HEK293 (cell line): Measurements from ENCODE around the gene DRC3.

Experiments
- CTCF ChIA-PET: fragments of 350-600 bp; formaldehyde crosslinking; extraction: SDS; loops from one replicate; lab custom pipeline; 2021; ENCODE audit warnings: antibody characterized with exemption; lab: Yijun Ruan, JAX
- POLR2A ChIA-PET: fragments of 300-600 bp; formaldehyde crosslinking; extraction: SDS; loops from one replicate; lab custom pipeline; 2020; ENCODE audit warnings: antibody characterized with exemption, inconsistent platforms; lab: Yijun Ruan, JAX
- H3K27ac ChIP-seq: fragments of 200-500 bp; sonication (Bioruptor generic); 2 replicates; pipeline ENCODE4 v1.5.1; 2014; ENCODE audit warnings: low read depth, low read length, control low read depth, inconsistent platforms; ENCODE audit errors: extremely low read depth
- H3K36me3 ChIP-seq, 2 experiments: fragments of 200-500 bp in 1 of 2; sonication (Bioruptor generic) in 1 of 2; 1 replicate in 1 of 2; 2 replicates in 1 of 2; pipeline ENCODE4 v1.5.1; 2014 to 2017; ENCODE audit warnings: inconsistent platforms in 2 of 2, low read length in 2 of 2; ENCODE audit not compliant: control insufficient read depth in 2 of 2, insufficient read depth in 1 of 2
- H3K4me1 ChIP-seq: fragments of 200-500 bp; sonication (Bioruptor generic); 2 replicates; pipeline ENCODE4 v1.5.1; 2014; ENCODE audit warnings: mild to moderate bottlenecking, low read length, inconsistent platforms; ENCODE audit not compliant: control insufficient read depth, insufficient read depth
- H3K4me3 ChIP-seq: 2 replicates; pipeline ENCODE4 v1.5.1; 2011; ENCODE audit warnings: low read depth, mild to moderate bottlenecking, control low read depth, low read length, moderate library complexity
- H3K9me3 ChIP-seq: fragments of 200-500 bp; sonication (Bioruptor generic); 2 replicates; pipeline ENCODE4 v1.5.1; 2014; ENCODE audit warnings: low read depth, low read length, inconsistent platforms; ENCODE audit not compliant: control insufficient read depth, insufficient read depth
- FEZF1 ChIP-seq: fragments of 450-650 bp; formaldehyde crosslinking; IDR thresholded peaks from 2 replicates; pipeline ENCODE4 v1.5.1; 2016; ENCODE audit warnings: missing biosample characterization, missing genetic modification characterization
- GLIS1 ChIP-seq: fragments of 450-650 bp; formaldehyde crosslinking; IDR thresholded peaks from 2 replicates; pipeline ENCODE4 v1.5.1; 2016; ENCODE audit warnings: missing biosample characterization, missing genetic modification characterization
- HOXD13 ChIP-seq: sonication (generic); formaldehyde crosslinking; IDR thresholded peaks from 2 replicates; pipeline ENCODE4 v1.8.0; 2022; ENCODE audit warnings: missing genetic modification reagents, borderline replicate concordance
- MEIS1 ChIP-seq: sonication (generic); formaldehyde crosslinking; IDR thresholded peaks from 2 replicates; pipeline ENCODE4 v1.8.1; 2022; ENCODE audit warnings: missing genetic modification reagents, mild to moderate bottlenecking, borderline replicate concordance
- MYNN ChIP-seq: fragments of 450-650 bp; formaldehyde crosslinking; IDR thresholded peaks from 2 replicates; pipeline ENCODE4 v1.5.1; 2016; ENCODE audit warnings: missing biosample characterization, missing genetic modification characterization, borderline replicate concordance
- OSR2 ChIP-seq: fragments of 450-650 bp; formaldehyde crosslinking; IDR thresholded peaks from 2 replicates; pipeline ENCODE4 v1.5.1; 2016; ENCODE audit warnings: missing biosample characterization, missing genetic modification characterization
- TRIM28 ChIP-seq: IDR thresholded peaks from 2 replicates; pipeline ENCODE4 v1.6.1; 2011; ENCODE audit warnings: low read length, control low read depth, borderline replicate concordance
- ZBTB26 ChIP-seq: fragments of 450-650 bp; formaldehyde crosslinking; optimal IDR thresholded peaks from 2 replicates; pipeline ENCODE3; 2016; ENCODE audit warnings: missing biosample characterization, mild to moderate bottlenecking, missing genetic modification characterization
- ZNF146 ChIP-seq: fragments of 450-650 bp; formaldehyde crosslinking; IDR thresholded peaks from 2 replicates; pipeline ENCODE4 v1.5.1; 2016; ENCODE audit warnings: missing biosample characterization, missing genetic modification characterization
- ZNF214 ChIP-seq: fragments of 450-650 bp; formaldehyde crosslinking; IDR thresholded peaks from 2 replicates; pipeline ENCODE4 v1.5.1; 2017; ENCODE audit warnings: missing biosample characterization, mild to moderate bottlenecking, missing genetic modification characterization, borderline replicate concordance
- ZNF266 ChIP-seq: fragments of 450-650 bp; formaldehyde crosslinking; IDR thresholded peaks from 2 replicates; pipeline ENCODE4 v1.5.1; 2016; ENCODE audit warnings: missing biosample characterization, missing genetic modification characterization, low read depth
- ZNF302 ChIP-seq: fragments of 450-650 bp; formaldehyde crosslinking; IDR thresholded peaks from 2 replicates; pipeline ENCODE4 v1.5.1; 2016; ENCODE audit warnings: missing biosample characterization, missing genetic modification characterization, low read depth
- ZNF404 ChIP-seq: fragments of 450-650 bp; formaldehyde crosslinking; IDR thresholded peaks from 2 replicates; pipeline ENCODE4 v1.5.1; 2017; ENCODE audit warnings: missing biosample characterization, missing genetic modification characterization
- ZNF510 ChIP-seq: fragments of 450-650 bp; formaldehyde crosslinking; IDR thresholded peaks from 2 replicates; pipeline ENCODE4 v1.5.1; 2018; ENCODE audit warnings: mild to moderate bottlenecking, missing genetic modification characterization, missing biosample characterization; ENCODE audit not compliant: insufficient replicate concordance
- ZNF600 ChIP-seq: fragments of 450-650 bp; formaldehyde crosslinking; IDR thresholded peaks from 2 replicates; pipeline ENCODE4 v1.5.1; 2016; ENCODE audit warnings: missing biosample characterization, missing genetic modification characterization
- ZNF623 ChIP-seq: fragments of 450-650 bp; formaldehyde crosslinking; IDR thresholded peaks from 2 replicates; pipeline ENCODE4 v1.5.1; 2016; ENCODE audit warnings: missing biosample characterization, missing genetic modification characterization
- ZNF664 ChIP-seq: fragments of 450-650 bp; formaldehyde crosslinking; IDR thresholded peaks from 2 replicates; pipeline ENCODE4 v1.5.1; 2016; ENCODE audit warnings: missing biosample characterization, missing genetic modification characterization
- ZNF791 ChIP-seq: fragments of 450-650 bp; formaldehyde crosslinking; IDR thresholded peaks from 2 replicates; pipeline ENCODE4 v1.5.1; 2016; ENCODE audit warnings: missing biosample characterization, missing genetic modification characterization
- ZNF843 ChIP-seq: fragments of 450-650 bp; formaldehyde crosslinking; IDR thresholded peaks from 2 replicates; pipeline ENCODE4 v1.5.1; 2016; ENCODE audit warnings: missing biosample characterization, missing genetic modification characterization
- ZXDB ChIP-seq: fragments of 450-650 bp; formaldehyde crosslinking; IDR thresholded peaks from 2 replicates; pipeline ENCODE4 v1.5.1; 2016; ENCODE audit warnings: missing biosample characterization, missing genetic modification characterization
- TF ChIP-seq, protein P1 (sequence below): fragments of 450-650 bp; formaldehyde crosslinking; IDR thresholded peaks from 2 replicates; pipeline ENCODE4 v1.5.1; 2016; ENCODE audit warnings: missing biosample characterization, missing genetic modification characterization
- TF ChIP-seq, protein P2 (sequence below): fragments of 450-650 bp; formaldehyde crosslinking; IDR thresholded peaks from 2 replicates; pipeline ENCODE4 v1.5.1; 2017; ENCODE audit warnings: missing biosample characterization, missing genetic modification characterization
- TF ChIP-seq, protein P3 (sequence below): fragments of 450-650 bp; formaldehyde crosslinking; IDR thresholded peaks from 2 replicates; pipeline ENCODE4 v1.5.1; 2017; ENCODE audit warnings: missing biosample characterization, missing genetic modification characterization
- TF ChIP-seq, protein P4 (sequence below): fragments of 450-650 bp; formaldehyde crosslinking; IDR thresholded peaks from 2 replicates; pipeline ENCODE4 v1.5.1; 2016; ENCODE audit warnings: missing biosample characterization, missing genetic modification characterization

DRC3 gene

DNA sequence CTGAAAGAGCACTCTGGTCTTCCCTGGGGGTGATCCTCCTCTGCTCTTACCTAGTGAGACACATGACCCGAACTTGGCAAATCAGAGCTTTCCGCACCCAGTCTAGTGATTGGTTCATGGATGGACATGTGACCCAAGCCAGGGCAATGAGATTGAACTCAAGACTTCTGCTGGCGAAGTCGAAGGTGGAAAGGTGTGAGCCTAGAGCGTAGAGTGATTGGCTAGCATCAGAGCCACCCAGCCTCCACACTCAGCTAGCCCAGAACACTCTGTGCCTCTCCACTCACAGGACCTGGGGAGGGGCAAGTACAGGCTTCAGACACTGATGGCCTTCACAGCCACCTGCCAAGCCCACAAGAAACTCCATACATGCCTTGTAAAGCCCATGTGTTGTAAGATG, 48.7 kb downstream of the DRC3 start (continued):
- no peak for TF ChIP-seq ZNF623 (tag by site-specific recombination)
- no peak for TF ChIP-seq ZNF146 (tag by site-specific recombination)
- no peak for TF ChIP-seq MEIS1
- TF ChIP-seq, protein P1, sequence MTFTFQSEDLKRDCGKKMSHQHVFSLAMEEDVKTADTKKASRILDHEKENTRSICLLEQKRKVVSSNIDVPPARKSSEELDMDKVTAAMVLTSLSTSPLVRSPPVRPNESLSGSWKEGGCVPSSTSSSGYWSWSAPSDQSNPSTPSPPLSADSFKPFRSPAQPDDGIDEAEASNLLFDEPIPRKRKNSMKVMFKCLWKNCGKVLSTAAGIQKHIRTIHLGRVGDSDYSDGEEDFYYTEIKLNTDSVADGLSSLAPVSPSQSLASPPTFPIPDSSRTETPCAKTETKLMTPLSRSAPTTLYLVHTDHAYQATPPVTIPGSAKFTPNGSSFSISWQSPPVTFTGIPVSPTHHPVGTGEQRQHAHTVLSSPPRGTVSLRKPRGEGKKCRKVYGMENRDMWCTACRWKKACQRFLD (tag by site-specific recombination), result no peak
- TF ChIP-seq, protein P2, sequence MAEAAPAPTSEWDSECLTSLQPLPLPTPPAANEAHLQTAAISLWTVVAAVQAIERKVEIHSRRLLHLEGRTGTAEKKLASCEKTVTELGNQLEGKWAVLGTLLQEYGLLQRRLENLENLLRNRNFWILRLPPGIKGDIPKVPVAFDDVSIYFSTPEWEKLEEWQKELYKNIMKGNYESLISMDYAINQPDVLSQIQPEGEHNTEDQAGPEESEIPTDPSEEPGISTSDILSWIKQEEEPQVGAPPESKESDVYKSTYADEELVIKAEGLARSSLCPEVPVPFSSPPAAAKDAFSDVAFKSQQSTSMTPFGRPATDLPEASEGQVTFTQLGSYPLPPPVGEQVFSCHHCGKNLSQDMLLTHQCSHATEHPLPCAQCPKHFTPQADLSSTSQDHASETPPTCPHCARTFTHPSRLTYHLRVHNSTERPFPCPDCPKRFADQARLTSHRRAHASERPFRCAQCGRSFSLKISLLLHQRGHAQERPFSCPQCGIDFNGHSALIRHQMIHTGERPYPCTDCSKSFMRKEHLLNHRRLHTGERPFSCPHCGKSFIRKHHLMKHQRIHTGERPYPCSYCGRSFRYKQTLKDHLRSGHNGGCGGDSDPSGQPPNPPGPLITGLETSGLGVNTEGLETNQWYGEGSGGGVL (tag by site-specific recombination), result no peak
- no peak for TF ChIP-seq ZNF510 (tag by site-specific recombination)
- TF ChIP-seq FEZF1 (tag by site-specific recombination), result no peak
- TF ChIP-seq, all 188 proteins: peak for 0

DNA sequence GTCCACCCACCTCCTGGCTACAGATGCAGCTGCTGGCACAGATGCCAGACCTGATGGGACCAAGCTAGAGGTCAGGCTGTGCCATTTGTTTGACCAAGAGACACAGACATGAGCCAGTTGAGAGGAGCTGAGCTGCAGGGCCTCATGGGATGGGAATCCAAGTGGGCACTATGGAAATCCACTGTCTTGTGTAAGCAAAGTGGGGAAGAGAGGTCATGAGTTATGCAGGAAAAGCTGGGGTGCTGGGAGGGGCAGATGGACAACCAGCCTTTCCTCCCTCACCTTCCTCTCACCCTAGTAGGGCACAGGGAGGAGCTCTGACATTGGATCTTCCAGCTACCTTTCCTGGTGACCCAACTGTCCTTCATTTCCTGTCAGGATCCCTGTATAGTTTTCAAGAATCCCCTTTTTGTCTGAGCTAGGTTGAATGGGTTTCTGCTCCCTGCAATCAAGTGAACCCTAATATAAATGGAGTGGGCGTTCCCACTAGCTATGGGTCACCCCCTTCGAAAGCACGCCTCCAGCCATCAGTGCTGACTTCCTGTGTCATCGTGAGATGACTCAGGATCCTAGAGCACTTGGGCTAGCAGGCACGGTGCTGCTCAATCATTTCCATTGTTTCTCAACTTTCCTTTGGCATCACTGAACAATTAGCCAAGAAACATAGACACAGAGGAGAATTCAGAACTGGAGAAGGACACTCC, 52.7 kb downstream of the DRC3 start:
- no peaks in the 10 kb centered on the region for H3K9me3 ChIP-seq
- peaks cover 4 to 49% of the 10 kb centered on the region in 2 experiments; a peak in 2 of 3 replicates for H3K36me3 ChIP-seq
- H3K4me3 ChIP-seq, result no peak overlapping the region
- TF ChIP-seq ZNF302 (tag by site-specific recombination), result no peak
- TF ChIP-seq, protein P3, sequence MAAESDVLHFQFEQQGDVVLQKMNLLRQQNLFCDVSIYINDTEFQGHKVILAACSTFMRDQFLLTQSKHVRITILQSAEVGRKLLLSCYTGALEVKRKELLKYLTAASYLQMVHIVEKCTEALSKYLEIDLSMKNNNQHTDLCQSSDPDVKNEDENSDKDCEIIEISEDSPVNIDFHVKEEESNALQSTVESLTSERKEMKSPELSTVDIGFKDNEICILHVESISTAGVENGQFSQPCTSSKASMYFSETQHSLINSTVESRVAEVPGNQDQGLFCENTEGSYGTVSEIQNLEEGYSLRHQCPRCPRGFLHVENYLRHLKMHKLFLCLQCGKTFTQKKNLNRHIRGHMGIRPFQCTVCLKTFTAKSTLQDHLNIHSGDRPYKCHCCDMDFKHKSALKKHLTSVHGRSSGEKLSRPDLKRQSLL (tag by site-specific recombination), result peak; percentile 50; the same call in 1 of the 2 replicates
- ChIA-PET POLR2A (no interaction called here), CTCF (interaction anchor here (0.6 to 3.7 kb wide), 6 partner anchors 8 to 648 kb away, joined by 3 to 23 read pairs (median 5); no protein-coding TSS in a partner anchor)
- no peak overlapping the region for H3K27ac ChIP-seq
- H3K4me1 ChIP-seq, result no peaks in the 10 kb centered on the region

DNA sequence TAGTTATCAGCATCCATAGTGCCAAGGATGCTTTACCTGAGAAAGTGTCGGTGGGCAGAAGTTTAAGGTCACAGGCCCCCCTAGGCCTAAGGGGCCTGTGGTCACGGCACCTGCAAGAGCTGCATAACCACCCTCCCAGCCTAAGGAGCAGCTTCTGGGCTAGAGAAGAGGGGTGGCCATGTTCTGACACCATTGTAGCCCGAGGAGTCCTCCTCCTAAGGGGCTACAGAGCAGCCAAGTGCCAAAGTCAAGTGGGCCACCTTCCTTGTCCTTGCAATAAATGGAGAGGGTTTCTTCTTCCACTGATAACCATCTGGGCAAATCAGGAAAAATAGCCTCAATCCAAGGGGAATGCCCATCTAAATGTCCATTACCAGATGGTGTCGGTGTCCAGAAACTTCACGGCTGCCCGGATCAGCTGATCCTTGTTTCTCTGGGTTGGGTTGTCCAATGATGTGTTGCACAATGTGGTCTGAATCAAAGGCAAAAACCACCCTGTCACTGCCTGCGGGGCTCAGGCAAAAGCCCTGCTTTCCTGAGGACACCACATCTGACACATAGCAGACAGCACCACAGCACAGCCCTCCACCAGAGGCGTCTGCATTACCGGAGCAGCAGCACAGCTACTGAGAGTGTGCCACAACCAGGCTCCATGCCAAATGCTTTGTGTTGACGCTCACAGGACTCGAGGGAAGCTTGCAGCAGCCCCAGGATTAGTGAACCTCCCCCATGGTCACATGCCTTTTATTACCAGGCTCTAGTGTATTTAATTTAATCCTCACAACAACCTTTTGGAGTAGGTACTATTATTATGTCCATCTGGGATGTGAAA, 53.5 kb downstream of the DRC3 start:
- ChIA-PET CTCF (interaction anchor here (0.6 to 3.7 kb wide), 7 partner anchors 7 to 649 kb away, joined by 3 to 23 read pairs (median 5); no protein-coding TSS in a partner anchor), POLR2A (no interaction called here)
- Histone ChIP-seq H3K4me3 (no peak overlapping the region), H3K9me3 (no peaks in the 10 kb centered on the region), H3K36me3 (peaks cover 4 to 45% of the 10 kb centered on the region in 2 experiments; a peak in 2 of 3 replicates), H3K4me1 (no peaks in the 10 kb centered on the region), H3K27ac (no peak overlapping the region)
- TF ChIP-seq HOXD13 (CRISPR knock-in tag) (no peak), ZNF600 (tag by site-specific recombination) (peak; percentile 72; the same call in 1 of the 2 replicates), MYNN (tag by site-specific recombination) (no peak), ZNF664 (tag by site-specific recombination) (peak; percentile 64; the same call in 1 of the 2 replicates), ZBTB26 (tag by site-specific recombination) (no peak), ZNF214 (no peak), ZNF843 (tag by site-specific recombination) (no peak), OSR2 (tag by site-specific recombination) (peak; percentile 93), TRIM28 (no peak), GLIS1 (tag by site-specific recombination) (no peak), ZNF404 (tag by site-specific recombination) (no peak), ZNF791 (no peak), ZNF266 (tag by site-specific recombination) (peak; percentile 46; the same call in 1 of the 2 replicates), ZXDB (tag by site-specific recombination) (no peak)
- TF ChIP-seq, protein P4, sequence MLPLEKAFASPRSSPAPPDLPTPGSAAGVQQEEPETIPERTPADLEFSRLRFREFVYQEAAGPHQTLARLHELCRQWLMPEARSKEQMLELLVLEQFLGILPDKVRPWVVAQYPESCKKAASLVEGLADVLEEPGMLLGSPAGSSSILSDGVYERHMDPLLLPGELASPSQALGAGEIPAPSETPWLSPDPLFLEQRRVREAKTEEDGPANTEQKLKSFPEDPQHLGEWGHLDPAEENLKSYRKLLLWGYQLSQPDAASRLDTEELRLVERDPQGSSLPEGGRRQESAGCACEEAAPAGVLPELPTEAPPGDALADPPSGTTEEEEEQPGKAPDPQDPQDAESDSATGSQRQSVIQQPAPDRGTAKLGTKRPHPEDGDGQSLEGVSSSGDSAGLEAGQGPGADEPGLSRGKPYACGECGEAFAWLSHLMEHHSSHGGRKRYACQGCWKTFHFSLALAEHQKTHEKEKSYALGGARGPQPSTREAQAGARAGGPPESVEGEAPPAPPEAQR, result no peak
